ENCODE data around the gene KRT86.

- no peak for TF ChIP-seq CTCF (conservative IDR thresholded peaks at IDR 0.05)
- TF ChIP-seq EZH2 (IDR thresholded peaks at IDR 0.05; ENCODE audit: low read depth) = no peak
These were observed 46.1 kb upstream of the KRT86 start for GRCh38 chr12:52228366-52228765.

All from PC-9 (cell line).